Adrenal gland (tissue), 5 donors: Measurements from ENCODE around the gene LGMN.

Experiments
- POLR2A ChIP-seq, 2 donors: fragments of 450-650 bp; IDR thresholded peaks; one replicate each; pipeline ENCODE4 v1.6.1; 2017; ENCODE audit warnings: antibody characterized with exemption in 2 of 2, mild to moderate bottlenecking in 2 of 2, moderate library complexity in 1 of 2
- TF ChIP-seq, protein P1 (sequence below), 6 experiments: fragments of 450-650 bp in 4 of 6; fragments of 200-600 bp in 2 of 6; sonication (generic) in 1 of 6; IDR thresholded peaks; 1 replicate in 5 of 6; 2 replicates in 1 of 6; pipeline versions ENCODE4 v1.5.1 to v1.8.0; 2016 to 2021; ENCODE audit warnings: antibody characterized with exemption in 6 of 6, mild to moderate bottlenecking in 2 of 6, moderate library complexity in 1 of 6
- donor health status: DM: no; HTN: no; CAD: no.

DNA sequence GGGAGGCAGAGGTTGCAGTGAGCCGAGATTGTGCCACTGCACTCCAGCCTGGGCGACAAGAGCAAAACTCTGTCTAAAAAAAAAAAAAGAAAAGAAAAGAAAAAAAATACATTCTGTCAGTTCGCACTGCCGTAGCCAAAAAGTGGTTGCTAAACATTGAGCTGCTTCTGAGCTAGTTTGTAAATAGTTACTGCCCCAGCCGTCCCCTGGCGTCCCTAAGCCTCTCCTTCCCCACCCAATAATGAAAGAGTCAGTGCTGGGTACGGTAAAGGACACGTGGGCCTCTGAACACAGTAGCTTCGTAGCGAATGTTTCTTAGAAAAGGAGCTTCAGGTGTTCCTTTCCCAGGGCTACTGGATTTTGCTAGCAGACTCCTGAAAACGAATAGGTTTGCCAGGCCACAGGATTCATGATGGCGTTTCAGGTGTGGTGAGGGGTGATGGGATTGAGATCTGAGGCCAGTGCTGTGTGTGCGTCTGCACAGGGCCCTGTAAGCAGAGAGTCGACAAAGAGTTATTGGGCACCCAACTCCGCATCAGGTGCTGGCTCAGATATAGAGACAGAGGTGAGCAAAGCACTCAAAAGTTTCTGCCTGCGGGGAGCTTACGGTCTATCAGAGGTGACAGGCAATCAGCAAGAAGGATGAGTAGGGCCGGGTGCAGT is 94.1 kb downstream of the LGMN start:
- TF ChIP-seq, protein P1, sequence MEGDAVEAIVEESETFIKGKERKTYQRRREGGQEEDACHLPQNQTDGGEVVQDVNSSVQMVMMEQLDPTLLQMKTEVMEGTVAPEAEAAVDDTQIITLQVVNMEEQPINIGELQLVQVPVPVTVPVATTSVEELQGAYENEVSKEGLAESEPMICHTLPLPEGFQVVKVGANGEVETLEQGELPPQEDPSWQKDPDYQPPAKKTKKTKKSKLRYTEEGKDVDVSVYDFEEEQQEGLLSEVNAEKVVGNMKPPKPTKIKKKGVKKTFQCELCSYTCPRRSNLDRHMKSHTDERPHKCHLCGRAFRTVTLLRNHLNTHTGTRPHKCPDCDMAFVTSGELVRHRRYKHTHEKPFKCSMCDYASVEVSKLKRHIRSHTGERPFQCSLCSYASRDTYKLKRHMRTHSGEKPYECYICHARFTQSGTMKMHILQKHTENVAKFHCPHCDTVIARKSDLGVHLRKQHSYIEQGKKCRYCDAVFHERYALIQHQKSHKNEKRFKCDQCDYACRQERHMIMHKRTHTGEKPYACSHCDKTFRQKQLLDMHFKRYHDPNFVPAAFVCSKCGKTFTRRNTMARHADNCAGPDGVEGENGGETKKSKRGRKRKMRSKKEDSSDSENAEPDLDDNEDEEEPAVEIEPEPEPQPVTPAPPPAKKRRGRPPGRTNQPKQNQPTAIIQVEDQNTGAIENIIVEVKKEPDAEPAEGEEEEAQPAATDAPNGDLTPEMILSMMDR (IDR thresholded peaks at IDR 0.05) = no peak
- TF ChIP-seq POLR2A (IDR thresholded peaks at IDR 0.05) = no peak
